ENCODE results near the gene LSMEM2. TPM values are rescaled to one million over a fixed set of nuclear protein-coding genes. Genes with fewer than 3 reads are reported as not detected.

The LSMEM2 gene
- total and polyA plus RNA-seq, 9 of the 15 experiments (the other 6 are each of a cell fraction or from before 2014, with no cell fraction given), result not detected

GRCh38 chr3:50245831-50246516 is 32.9 kb upstream of the LSMEM2 start (continued):
- TF ChIP-seq BRD9 (IDR thresholded peaks at IDR 0.05; ENCODE audit: low read depth, partially characterized antibody), result peak; percentile 81
- TF ChIP-seq, protein P1, sequence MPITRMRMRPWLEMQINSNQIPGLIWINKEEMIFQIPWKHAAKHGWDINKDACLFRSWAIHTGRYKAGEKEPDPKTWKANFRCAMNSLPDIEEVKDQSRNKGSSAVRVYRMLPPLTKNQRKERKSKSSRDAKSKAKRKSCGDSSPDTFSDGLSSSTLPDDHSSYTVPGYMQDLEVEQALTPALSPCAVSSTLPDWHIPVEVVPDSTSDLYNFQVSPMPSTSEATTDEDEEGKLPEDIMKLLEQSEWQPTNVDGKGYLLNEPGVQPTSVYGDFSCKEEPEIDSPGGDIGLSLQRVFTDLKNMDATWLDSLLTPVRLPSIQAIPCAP (CRISPR knock-in tag; IDR thresholded peaks at IDR 0.05; ENCODE audit: borderline replicate concordance), result no peak
- TF ChIP-seq HMGN3 (IDR thresholded peaks at IDR 0.05; ENCODE audit: borderline replicate concordance, extremely low read depth, insufficient read length, low read depth, low read length), result peak; percentile 49
- peak; percentile 83 for TF ChIP-seq REST (IDR thresholded peaks at IDR 0.05; ENCODE audit: borderline replicate concordance)
- no peak for TF ChIP-seq REST (CRISPR knock-in tag; IDR thresholded peaks at IDR 0.05; ENCODE audit: low read depth)
- peak; percentile 79 for TF ChIP-seq RB1 (IDR thresholded peaks at IDR 0.05; ENCODE audit: low read depth)
- TF ChIP-seq FIP1L1 (IDR thresholded peaks at IDR 0.05; ENCODE audit: low read depth, low read length, poor library complexity, severe bottlenecking), result peak; percentile 57
- peak in 2 of 3 experiments; percentile 36 to 40 for TF ChIP-seq YY1 (IDR thresholded peaks at IDR 0.05; ENCODE audit: borderline replicate concordance in 1 of 3, control insufficient read depth in 1 of 3, extremely low read depth in 1 of 3, insufficient read depth in 3 of 3, insufficient read length in 1 of 3, insufficient replicate concordance in 2 of 3, low read depth in 1 of 3, low read length in 2 of 3)
- TF ChIP-seq NEUROD1 (IDR thresholded peaks at IDR 0.05; ENCODE audit: borderline replicate concordance, low read depth, low read length, partially characterized antibody), result peak; percentile 33
- peak; percentile 46; the same call in 1 of the 2 replicates for TF ChIP-seq ZNF592 (IDR thresholded peaks at IDR 0.05)
